Right cardiac atrium (tissue), 5 donors: ENCODE results near the gene CNTN4. TPM values are rescaled to one million over a fixed set of nuclear protein-coding genes. Genes with fewer than 3 reads are reported as not detected.

Source experiments
- ATAC-seq, 2 donors: fragments of 200-7000 bp; cut with Tn5 transposase; one replicate each; pipeline versions ENCODE4 v1.8.0 to v1.9.1; 2020; ENCODE audit warnings: moderate library complexity in 2 of 2, mild to moderate bottlenecking in 1 of 2
- DNase-seq, 3 donors: peaks; one replicate each; pipeline ENCODE4 v3.0.0-alpha.2; 2020
- H3K27ac ChIP-seq: one replicate; pipeline ENCODE4 v1.5.1; 2013; ENCODE audit warnings: mild to moderate bottlenecking, low read length, control low read depth, moderate library complexity
- H3K27me3 ChIP-seq: one replicate; pipeline ENCODE4 v1.6.1; 2013; ENCODE audit not compliant: control insufficient read depth, insufficient read depth
- H3K4me1 ChIP-seq: one replicate; pipeline ENCODE4 v1.6.1; 2013; ENCODE audit warnings: low read length; ENCODE audit not compliant: control insufficient read depth, insufficient read depth
- H3K4me3 ChIP-seq: one replicate; pipeline ENCODE4 v1.5.1; 2013; ENCODE audit warnings: low read length, control low read depth
- H3K9me3 ChIP-seq: one replicate; pipeline ENCODE4 v1.6.1; 2013; ENCODE audit warnings: low read length; ENCODE audit not compliant: control insufficient read depth
- WGBS: extraction: QIAGEN DNeasy Blood & Tissue Kit; methylation state at CpG from one replicate; pipeline ENCODE4 v1.1.7; 2013; 5-methylcytosine and 5-hydroxymethylcytosine counted together
- intact Hi-C, 4 donors: fragments of 100-400 bp; cut with DNase I; formaldehyde crosslinking; loops; one replicate each; pipeline versions ENCODE4 v1.11.0 to v1.14.0; 2022 to 2023
- polyA plus RNA-seq: library from polyadenylated mRNA; stranded (reverse); fragments of 200-250 nt; gene quantifications from one replicate; pipeline ENCODE4 v1.2.3, GENCODE V29; 2013
- total RNA-seq, 4 donors: library from RNA; stranded (reverse); fragmentation: NEBNext Ultra II Directional; extraction: Animal tissue kit (Norgen Biotek cat#: 25700); gene quantifications; one replicate each; pipeline ENCODE4 v1.2.1, GENCODE V29; 2021
- donor health status: healthy with polysubstance abuse.
- donor health status: DM: no; HTN: yes; CAD: no.
- donor health status: DM: no; HTN: no; CAD: no.
- donor health status: DM: no; HTN: yes; CAD: no; lungs with severe emphysema.
- donor health status: DM: yes; HTN: yes; CAD: no.

Gene CNTN4
- total and polyA plus RNA-seq, 5 donors, result 1.7 to 6.8 (median 2.8) TPM

DNA sequence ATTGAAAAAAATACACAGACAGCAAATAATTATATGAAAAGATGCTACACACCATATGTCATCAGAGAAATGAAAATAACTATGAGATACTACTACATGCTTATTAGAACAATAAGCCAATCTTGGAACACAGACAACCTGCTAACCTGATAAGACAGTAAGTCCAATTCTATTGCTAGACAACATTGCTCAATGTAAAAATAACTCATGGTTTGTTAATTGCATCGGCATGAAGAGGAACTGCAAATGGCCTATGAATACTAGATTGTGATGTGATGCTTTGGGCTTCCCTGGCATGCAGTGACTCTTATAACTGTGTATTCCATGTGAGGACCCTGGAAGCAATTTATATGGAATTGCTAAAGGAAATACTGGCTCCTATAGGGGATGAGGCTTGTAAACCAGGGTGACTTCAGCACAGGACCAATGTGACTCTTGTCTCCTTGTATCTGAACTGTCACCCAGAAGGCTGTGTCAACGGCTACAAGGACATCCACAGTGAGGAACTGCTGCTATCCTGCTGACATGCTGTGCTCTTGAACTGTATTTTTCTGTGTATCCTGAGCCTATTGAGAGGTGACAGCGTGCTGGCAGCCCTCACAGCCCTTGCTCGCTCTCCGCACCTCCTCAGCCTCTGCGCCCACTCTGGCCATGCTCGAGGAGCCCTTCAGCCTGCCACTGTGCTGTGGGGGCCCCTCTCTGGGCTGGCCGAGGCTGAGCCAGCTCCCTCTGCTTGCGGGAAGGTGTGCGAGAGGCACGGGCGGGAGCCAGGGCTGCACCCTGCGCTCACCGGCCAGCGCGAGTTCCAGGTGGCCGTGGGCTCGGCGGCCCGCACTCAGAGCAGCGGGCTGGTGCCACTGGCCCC, 385.7 kb downstream of the CNTN4 start:
- Histone ChIP-seq H3K27me3 (no peaks in the 10 kb centered on the region), H3K9me3 (no peaks in the 10 kb centered on the region), H3K4me3 (no peak overlapping the region), H3K4me1 (no peaks in the 10 kb centered on the region), H3K27ac (peak overlapping the region; percentile 5)
- intact Hi-C loops, result no loop called here
- DNase-seq, result no peak
- peak; percentile 21 to 36 for ATAC-seq
- WGBS, result 93% methylated on average over 21 of the region's 21 CpGs

DNA sequence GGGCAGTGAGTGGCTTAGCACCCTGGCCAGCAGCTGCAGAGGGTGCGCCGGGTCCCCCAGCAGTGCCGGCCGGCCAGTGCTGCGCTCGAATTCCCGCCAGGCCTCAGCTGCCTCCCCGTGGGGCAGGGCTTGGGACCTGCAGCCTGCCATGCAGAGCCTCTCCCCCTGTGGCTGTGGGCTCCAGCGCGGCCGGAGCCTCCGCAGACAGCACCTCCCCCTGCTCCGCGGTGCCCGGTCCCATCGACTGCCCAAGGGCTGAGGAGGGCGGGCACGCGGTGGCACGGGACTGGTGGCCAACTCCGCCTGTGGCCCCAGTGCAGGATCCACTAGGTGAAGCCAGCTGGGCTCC, 386.3 kb downstream of the CNTN4 start:
- H3K9me3 ChIP-seq, result no peaks in the 10 kb centered on the region
- H3K4me1 ChIP-seq, result no peaks in the 10 kb centered on the region
- no peaks in the 10 kb centered on the region for H3K27me3 ChIP-seq
- H3K4me3 ChIP-seq, result no peak overlapping the region
- H3K27ac ChIP-seq, result no peak overlapping the region
- 97% methylated on average over 21 of the region's 21 CpGs for whole genome bisulfite sequencing
- peak; percentile 23 to 38 for ATAC-seq
- peak in 2 of 3 donors; percentile 30 to 44 for DNase-seq
- intact Hi-C loops, result no loop called here

DNA sequence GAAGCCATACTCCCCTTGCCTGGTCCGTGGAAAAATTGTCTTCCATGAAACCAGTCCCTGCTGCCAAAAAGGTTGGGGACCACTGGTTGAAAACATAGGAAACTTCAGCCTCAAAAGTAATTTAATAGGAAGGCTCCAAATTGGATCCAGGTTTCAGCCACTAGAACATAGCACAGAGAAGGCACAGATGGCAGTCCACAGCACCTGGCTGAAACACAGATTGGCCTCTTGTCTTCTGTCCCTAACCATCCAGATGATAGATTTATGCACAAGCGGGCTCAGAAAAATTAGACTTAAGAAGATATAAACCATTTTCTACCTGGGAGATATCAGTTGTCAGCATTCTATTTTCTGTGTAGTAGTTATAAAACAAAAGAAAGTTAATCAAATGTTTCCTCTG, 397.1 kb downstream of the CNTN4 start:
- 86% methylated on average over 2 of the region's 2 CpGs for WGBS
- no peaks in the 10 kb centered on the region for H3K27me3 ChIP-seq
- no peaks in the 10 kb centered on the region for H3K9me3 ChIP-seq
- DNase-seq (no peak), ATAC-seq (no peak)
- intact Hi-C loops, result no loop called here
- no peaks in the 10 kb centered on the region for H3K4me1 ChIP-seq
- H3K4me3 ChIP-seq, result no peak overlapping the region
- H3K27ac ChIP-seq, result no peak overlapping the region

DNA sequence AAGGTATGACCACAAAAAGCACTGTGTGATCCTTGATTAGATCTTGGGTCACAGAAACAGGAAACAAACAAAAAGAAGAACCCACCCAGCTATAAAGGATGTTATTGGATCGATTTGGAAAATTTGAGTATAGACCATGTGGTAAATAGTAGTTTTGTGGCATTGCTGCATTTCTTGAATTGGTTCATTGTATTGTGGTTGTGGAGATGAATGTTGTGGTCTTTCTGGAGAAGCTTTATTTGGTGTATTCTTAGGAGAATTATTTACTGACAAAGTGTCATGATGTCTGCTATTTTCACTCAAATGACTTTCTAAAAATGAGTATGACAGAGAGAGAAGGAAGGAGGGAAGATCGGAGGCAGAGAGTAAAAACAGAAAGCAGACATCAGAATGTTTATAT, 406.2 kb downstream of the CNTN4 start:
- intact Hi-C loops, result no loop called here
- no peak overlapping the region for H3K27ac ChIP-seq
- H3K9me3 ChIP-seq, result no peaks in the 10 kb centered on the region
- WGBS, result 64% methylated on average over 2 of the region's 2 CpGs
- ATAC-seq, result no peak
- H3K27me3 ChIP-seq, result no peaks in the 10 kb centered on the region
- H3K4me1 ChIP-seq, result no peaks in the 10 kb centered on the region
- H3K4me3 ChIP-seq, result no peak overlapping the region
- no peak for DNase-seq

- no peak for DNase-seq
- Histone ChIP-seq H3K9me3 (no peaks in the 10 kb centered on the region), H3K27ac (no peak overlapping the region), H3K4me1 (no peaks in the 10 kb centered on the region), H3K27me3 (no peaks in the 10 kb centered on the region), H3K4me3 (no peak overlapping the region)
- WGBS, result 83% methylated on average over 8 of the region's 8 CpGs
- ATAC-seq, result no peak
- intact Hi-C loops, result no loop called here
Observed at GRCh38 chr3:2506776-2507175, 408.1 kb downstream of the CNTN4 start.

- 68% methylated on average over 8 of the region's 8 CpGs for WGBS
- no peak for ATAC-seq
- no peaks in the 10 kb centered on the region for H3K4me1 ChIP-seq
- H3K27ac ChIP-seq, result no peak overlapping the region
- no peak overlapping the region for H3K4me3 ChIP-seq
- DNase-seq, result no peak
- no peaks in the 10 kb centered on the region for H3K9me3 ChIP-seq
- H3K27me3 ChIP-seq, result no peaks in the 10 kb centered on the region
- intact Hi-C loops, result no loop called here
Observed at GRCh38 chr3:2510591-2511145, 412.0 kb downstream of the CNTN4 start.

- intact Hi-C loops, result no loop called here
- DNase-seq (peak; percentile 21 to 60 (median 57)), ATAC-seq (no peak)
- WGBS, result 20% methylated on average over 10 of the region's 10 CpGs
- Histone ChIP-seq H3K4me3 (no peak overlapping the region), H3K27me3 (no peaks in the 10 kb centered on the region), H3K9me3 (no peaks in the 10 kb centered on the region), H3K27ac (no peak overlapping the region), H3K4me1 (no peaks in the 10 kb centered on the region)
Observed at GRCh38 chr3:2511356-2511755, 412.7 kb downstream of the CNTN4 start.

DNA sequence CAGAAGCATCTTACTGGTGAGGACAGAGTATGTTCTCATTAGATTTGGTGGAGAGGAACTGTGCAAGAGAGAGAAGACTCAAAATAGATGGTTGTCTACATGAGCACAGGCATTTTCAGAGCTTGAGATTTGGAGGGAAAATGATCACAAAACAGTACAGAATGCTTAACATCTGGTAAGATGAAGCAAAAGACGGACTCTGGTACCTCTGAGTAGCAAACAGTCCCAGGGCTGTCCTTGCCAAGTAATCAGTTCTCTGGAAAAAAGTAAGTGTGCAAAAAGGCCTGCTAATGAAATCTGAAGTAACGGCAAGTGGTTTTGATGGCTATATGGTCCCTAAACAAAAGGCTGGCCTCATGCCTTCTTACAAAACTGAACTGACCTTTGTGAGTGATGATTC, 414.2 kb downstream of the CNTN4 start:
- intact Hi-C loops, result no loop called here
- WGBS, result 68% methylated on average over 2 of the region's 2 CpGs
- Histone ChIP-seq H3K27me3 (no peaks in the 10 kb centered on the region), H3K4me1 (no peaks in the 10 kb centered on the region), H3K4me3 (no peak overlapping the region), H3K27ac (no peak overlapping the region), H3K9me3 (no peaks in the 10 kb centered on the region)
- ATAC-seq (no peak), DNase-seq (no peak)

GRCh38 chr3:2513986-2514385, 415.3 kb downstream of the CNTN4 start:
- Histone ChIP-seq H3K27ac (no peak overlapping the region), H3K27me3 (no peaks in the 10 kb centered on the region), H3K4me3 (no peak overlapping the region), H3K4me1 (no peaks in the 10 kb centered on the region), H3K9me3 (no peaks in the 10 kb centered on the region)
- intact Hi-C loops, result no loop called here
- ATAC-seq, result no peak
- no peak for DNase-seq
- WGBS, result 75% methylated on average over 4 of the region's 4 CpGs

- Histone ChIP-seq H3K4me1 (no peaks in the 10 kb centered on the region), H3K27me3 (no peaks in the 10 kb centered on the region), H3K4me3 (no peak overlapping the region), H3K27ac (no peak overlapping the region), H3K9me3 (no peaks in the 10 kb centered on the region)
- DNase-seq (no peak), ATAC-seq (no peak)
- 72% methylated on average over 1 of the region's 1 CpG for WGBS
- intact Hi-C loops, result no loop called here
Observed at GRCh38 chr3:2516762-2517441, 418.2 kb downstream of the CNTN4 start.

- no peaks in the 10 kb centered on the region for H3K27me3 ChIP-seq
- WGBS, result 81% methylated on average over 5 of the region's 5 CpGs
- H3K27ac ChIP-seq, result no peak overlapping the region
- no peaks in the 10 kb centered on the region for H3K4me1 ChIP-seq
- intact Hi-C loops, result no loop called here
- no peak overlapping the region for H3K4me3 ChIP-seq
- no peaks in the 10 kb centered on the region for H3K9me3 ChIP-seq
- no peak for DNase-seq
- ATAC-seq, result no peak
Observed at GRCh38 chr3:2517500-2518172, 419.0 kb downstream of the CNTN4 start.
